GM06990 (cell line): ENCODE results near the gene NOTCH1.

ENCODE experiments used
- DNase-seq: peaks from one replicate; pipeline ENCODE4 v3.0.0-alpha.2; 2011; ENCODE audit not compliant: insufficient read length; ENCODE audit errors: extremely low read depth
- H3K27me3 ChIP-seq: replicated peaks from 2 replicates; pipeline ENCODE4 v1.6.0; 2011; ENCODE audit warnings: low read length; ENCODE audit not compliant: control insufficient read depth, insufficient read depth
- H3K36me3 ChIP-seq: 2 replicates; pipeline ENCODE4 v1.5.1; 2011; ENCODE audit warnings: low read length; ENCODE audit not compliant: control insufficient read depth, insufficient read depth
- H3K4me3 ChIP-seq: replicated peaks from 2 replicates; pipeline ENCODE4 v1.5.1; 2011; ENCODE audit warnings: low read depth, mild to moderate bottlenecking, control low read depth, low read length
- CTCF ChIP-seq: IDR thresholded peaks from 2 replicates; pipeline ENCODE4 v1.5.1; 2011; ENCODE audit warnings: low read length, control low read depth, mild to moderate bottlenecking, inconsistent platforms; ENCODE audit not compliant: insufficient read depth, poor library complexity, severe bottlenecking

NOTCH1 gene

GRCh38 chr9:136502196-136502595 lies 43.7 kb downstream of the NOTCH1 start:
- no peaks in the 10 kb centered on the region for H3K27me3 ChIP-seq
- no peak for TF ChIP-seq CTCF
- no peak for DNase-seq
- H3K4me3 ChIP-seq, result no peak overlapping the region
- peaks cover 57% of the 10 kb centered on the region for H3K36me3 ChIP-seq

GRCh38 chr9:136501686-136502085 lies 44.2 kb downstream of the NOTCH1 start:
- DNase-seq, result no peak
- no peak for TF ChIP-seq CTCF
- Histone ChIP-seq H3K36me3 (peaks cover 57% of the 10 kb centered on the region), H3K4me3 (no peak overlapping the region), H3K27me3 (no peaks in the 10 kb centered on the region)

- no peak for DNase-seq
- Histone ChIP-seq H3K27me3 (no peaks in the 10 kb centered on the region), H3K36me3 (peaks cover 60% of the 10 kb centered on the region), H3K4me3 (no peak overlapping the region)
- TF ChIP-seq CTCF, result no peak
Measured at GRCh38 chr9:136499935-136500910, 45.6 kb downstream of the NOTCH1 start.

- no peak for DNase-seq
- Histone ChIP-seq H3K36me3 (peaks cover 55% of the 10 kb centered on the region), H3K4me3 (no peak overlapping the region), H3K27me3 (no peaks in the 10 kb centered on the region)
- TF ChIP-seq CTCF, result no peak
Measured at GRCh38 chr9:136499071-136499934, 46.5 kb downstream of the NOTCH1 start.

- Histone ChIP-seq H3K27me3 (no peaks in the 10 kb centered on the region), H3K4me3 (no peak overlapping the region), H3K36me3 (peaks cover 47% of the 10 kb centered on the region)
- DNase-seq, result no peak
- no peak for TF ChIP-seq CTCF
Measured at GRCh38 chr9:136497916-136498695, 47.7 kb downstream of the NOTCH1 start.
